LNCaP clone FGC (cell line): ENCODE measurements around the gene SMAD6.

Experiments used
- DNase-seq: peaks from one replicate; pipeline ENCODE4 v3.0.0-alpha.2; 2011; ENCODE audit warnings: low read depth
- H3K4me3 ChIP-seq: 2 replicates; pipeline ENCODE4 v1.5.1; 2011; ENCODE audit warnings: mild to moderate bottlenecking, low read depth, low read length, control low read depth
- CTCF ChIP-seq: IDR thresholded peaks from 2 replicates; pipeline ENCODE4 v1.5.1; 2012; ENCODE audit warnings: mild to moderate bottlenecking; ENCODE audit not compliant: control insufficient read depth, insufficient read depth; ENCODE audit errors: extremely low read depth

The SMAD6 gene

GRCh38 chr15:66822114-66822513 lies 120.1 kb downstream of the SMAD6 start:
- no peak overlapping the region for H3K4me3 ChIP-seq
- DNase-seq = no peak
- no peak for TF ChIP-seq CTCF

- TF ChIP-seq CTCF = no peak
- DNase-seq = no peak
- no peak overlapping the region for H3K4me3 ChIP-seq
Measured at GRCh38 chr15:66822576-66822975, 120.5 kb downstream of the SMAD6 start.

GRCh38 chr15:66823601-66824000 lies 121.6 kb downstream of the SMAD6 start:
- TF ChIP-seq CTCF = no peak
- DNase-seq = no peak
- H3K4me3 ChIP-seq = no peak overlapping the region

GRCh38 chr15:66824424-66824823 lies 122.4 kb downstream of the SMAD6 start:
- H3K4me3 ChIP-seq = no peak overlapping the region
- no peak for DNase-seq
- TF ChIP-seq CTCF = no peak

GRCh38 chr15:66825139-66825538 lies 123.1 kb downstream of the SMAD6 start:
- no peak for DNase-seq
- no peak for TF ChIP-seq CTCF
- H3K4me3 ChIP-seq = no peak overlapping the region

- no peak overlapping the region for H3K4me3 ChIP-seq
- DNase-seq = no peak
- TF ChIP-seq CTCF = no peak
Measured at GRCh38 chr15:66825731-66826130, 123.7 kb downstream of the SMAD6 start.

- no peak for DNase-seq
- TF ChIP-seq CTCF = no peak
- H3K4me3 ChIP-seq = no peak overlapping the region
Measured at GRCh38 chr15:66826507-66826906, 124.5 kb downstream of the SMAD6 start.
